K562 (cell line): ENCODE data around the gene ALDH3B2. TPM values are rescaled to one million over a fixed set of nuclear protein-coding genes. Genes with fewer than 3 reads are reported as not detected.

Experiments used
- E2F8 ChIP-seq: fragments of 450-650 bp; IDR thresholded peaks from 2 replicates; pipeline ENCODE4 v1.7.1; 2018; ENCODE audit warnings: mild to moderate bottlenecking, low read depth; ENCODE audit not compliant: partially characterized antibody
- EP400 ChIP-seq: fragments of 450-650 bp; IDR thresholded peaks from 2 replicates; pipeline ENCODE4 v1.6.1; 2017; ENCODE audit warnings: antibody characterized with exemption, mild to moderate bottlenecking, moderate library complexity
- HDAC1 ChIP-seq, 2 experiments: fragments of 450-650 bp; IDR thresholded peaks; 2 replicates each; pipeline ENCODE4 v1.6.1; 2016 to 2017; ENCODE audit warnings: inconsistent platforms in 1 of 2, mild to moderate bottlenecking in 1 of 2, moderate library complexity in 1 of 2
- IRF1 ChIP-seq: sonication (generic); formaldehyde crosslinking; IDR thresholded peaks from 2 replicates; pipeline ENCODE4 v1.8.0; 2022; ENCODE audit warnings: missing genetic modification reagents, mild to moderate bottlenecking, borderline replicate concordance
- NR3C1 ChIP-seq: sonication (generic); formaldehyde crosslinking; IDR thresholded peaks from 2 replicates; pipeline ENCODE4 v1.8.1; 2022; ENCODE audit warnings: missing genetic modification reagents
- TFAP4 ChIP-seq: sonication (generic); formaldehyde crosslinking; IDR thresholded peaks from 2 replicates; pipeline ENCODE4 v1.8.0; 2022; ENCODE audit warnings: missing genetic modification reagents, mild to moderate bottlenecking, moderate library complexity, borderline replicate concordance
- TFE3 ChIP-seq: fragments of 450-650 bp; formaldehyde crosslinking; IDR thresholded peaks from 2 replicates; pipeline ENCODE4 v1.4.0; 2020; ENCODE audit warnings: mild to moderate bottlenecking, mixed read lengths
- ZFP30 ChIP-seq: fragments of 250-450 bp; sonication (Bioruptor Pico); IDR thresholded peaks from 2 replicates; pipeline ENCODE4 v1.8.0; 2022; ENCODE audit warnings: moderate library complexity, mild to moderate bottlenecking, inconsistent platforms, borderline replicate concordance
- ZFP36 ChIP-seq: fragments of 150-350 bp; IDR thresholded peaks from 2 replicates; pipeline ENCODE4 v1.6.1; 2018; ENCODE audit warnings: low read length, low read depth; ENCODE audit not compliant: partially characterized antibody
- ZNF232 ChIP-seq: sonication (generic); formaldehyde crosslinking; IDR thresholded peaks from 2 replicates; pipeline ENCODE4 v1.8.0; 2022; ENCODE audit warnings: mild to moderate bottlenecking, missing genetic modification reagents
- ZNF740 ChIP-seq, 3 experiments: fragments of 200-800 bp in 1 of 3; sonication (Bioruptor generic) in 1 of 3; sonication (generic) in 1 of 3; formaldehyde crosslinking in 1 of 3; IDR thresholded peaks; 2 replicates each; pipeline versions ENCODE4 v1.6.1 to v1.8.0; 2016 to 2022; ENCODE audit warnings: mild to moderate bottlenecking in 2 of 3, missing compliant biosample characterization in 2 of 3, missing genetic modification characterization in 2 of 3, missing genetic modification reagents in 1 of 3
- ZNF785 ChIP-seq: fragments of 250-450 bp; sonication (Bioruptor Pico); IDR thresholded peaks from 2 replicates; pipeline ENCODE4 v1.4.0; 2020; ENCODE audit warnings: mild to moderate bottlenecking
- polyA plus RNA-seq, 8 experiments: library from polyadenylated mRNA; depleted of rRNA in 4 of 8; stranded (reverse) in 5 of 8; unstranded in 3 of 8; fragments of >200 nt; fragmentation: Nextera tagmentation in 2 of 8; fragmentation: Illumina TruSeq in 1 of 8; extraction: Ambion mirVana in 2 of 8; extraction: Trizol in 1 of 8; gene quantifications; 2 replicates each; pipeline versions ENCODE4 v1.2.1 to v1.2.3, GENCODE V29; 2011 to 2014; ENCODE audit warnings: inconsistent platforms in 1 of 8, missing spikeins in 1 of 8
- total RNA-seq, 7 experiments: library from RNA; depleted of rRNA in 6 of 7; stranded (reverse); fragments of >200 nt in 6 of 7; fragmentation: Illumina TruSeq in 2 of 7; extraction: Trizol in 2 of 7; gene quantifications; 2 replicates each; pipeline versions ENCODE4 v1.2.1 to v1.2.3, GENCODE V29; 2011 to 2021; ENCODE audit warnings: low replicate concordance in 1 of 7

ALDH3B2 gene
- total and polyA plus RNA-seq, 9 of the 15 experiments (the other 6 are each of a cell fraction or from before 2014, with no cell fraction given) = not detected

GRCh38 chr11:67640021-67640757, 34.2 kb downstream of the ALDH3B2 start (continued):
- peak; percentile 74; the same call in 1 of the 2 replicates for TF ChIP-seq IRF1
- TF ChIP-seq E2F8 = peak; percentile 61
- TF ChIP-seq ZFP36 = no peak
- TF ChIP-seq TFAP4 (CRISPR knock-in tag) = peak; percentile 66; the same call in 1 of the 2 replicates
- no peak for TF ChIP-seq EP400
- peak; percentile 65 for TF ChIP-seq ZNF232 (CRISPR knock-in tag)
- TF ChIP-seq TFE3 (CRISPR knock-in tag) = no peak
- 0 out of 4 replicates have a peak, but pooled peaks of 1 of the 2 experiments have one; percentile 21 for TF ChIP-seq HDAC1 (IDR thresholded peaks at IDR 0.05)
- TF ChIP-seq ZNF740 (CRISPR knock-in tag; IDR thresholded peaks at IDR 0.05) = peak; percentile 62; the same call in 1 of the 2 replicates
- TF ChIP-seq ZNF740 (tag; IDR thresholded peaks at IDR 0.05) = no peak
- no peak for TF ChIP-seq ZFP30 (CRISPR knock-in tag)
- TF ChIP-seq ZNF785 (CRISPR knock-in tag) = no peak
- 0 out of 2 replicates have a peak, but pooled peaks have one; percentile 60 for TF ChIP-seq NR3C1 (CRISPR knock-in tag)
